Peyer's patch (tissue), 4 donors: Measurements from ENCODE around the gene AUP1. TPM values are rescaled to one million over a fixed set of nuclear protein-coding genes. Genes with fewer than 3 reads are reported as not detected.
A peak's percentile ranks its signal among the peaks of the same experiment; 100 is the strongest.

Experiments used
- DNase-seq, 3 donors: peaks; one replicate each; pipeline ENCODE4 v3.0.0-alpha.2; 2017 to 2019
- H3K27ac ChIP-seq, 4 donors: fragments of 200-600 bp; sonication (generic); one replicate each; pipeline ENCODE4 v1.5.1; 2016 to 2019
- H3K27me3 ChIP-seq, 2 donors: fragments of 200-600 bp; sonication (generic); one replicate each; pipeline ENCODE4 v1.5.1; 2019
- H3K36me3 ChIP-seq, 3 donors: fragments of 200-600 bp; sonication (generic); one replicate each; pipeline ENCODE4 v1.5.1; 2016 to 2019
- H3K4me1 ChIP-seq, 4 donors: fragments of 200-600 bp; sonication (generic); one replicate each; pipeline ENCODE4 v1.5.1; 2016 to 2019
- H3K4me3 ChIP-seq, 4 donors: fragments of 200-600 bp; sonication (generic); 1 replicate in 3 of 4; 2 replicates in 1 of 4; pipeline ENCODE4 v1.5.1; 2016 to 2019; ENCODE audit warnings: mild to moderate bottlenecking in 1 of 4
- H3K9me3 ChIP-seq, 4 donors: fragments of 200-600 bp; sonication (generic); one replicate each; pipeline ENCODE4 v1.5.1; 2016 to 2019; ENCODE audit warnings: mild to moderate bottlenecking in 1 of 4
- CTCF ChIP-seq, 6 experiments: fragments of 450-650 bp in 4 of 6; fragments of 200-600 bp in 2 of 6; sonication (generic) in 1 of 6; IDR thresholded peaks; one replicate each; pipeline ENCODE4 v1.5.1; 2017 to 2019; ENCODE audit warnings: antibody characterized with exemption in 6 of 6, mild to moderate bottlenecking in 3 of 6, moderate library complexity in 1 of 6
- POLR2A ChIP-seq, 2 donors: fragments of 450-650 bp; IDR thresholded peaks; one replicate each; pipeline ENCODE4 v1.5.1; 2017; ENCODE audit warnings: antibody characterized with exemption in 2 of 2, mild to moderate bottlenecking in 2 of 2, moderate library complexity in 2 of 2
- total RNA-seq, 4 donors: library from RNA; depleted of rRNA; stranded (reverse); fragments of >200 nt; gene quantifications; one replicate each; pipeline ENCODE4 v1.1.0, GENCODE V29; 2016

Gene AUP1
- total RNA-seq, 4 donors from 2014 or later: 183 to 233 (median 213) TPM

GRCh38 chr2:74525717-74526648, 3.5 kb downstream of the AUP1 start, which contains the start of gene DQX1:
Gene DQX1 (minus strand): TSS chr2:74526231. CDS start chr2:74525729, 502 bp downstream.
- H3K27ac ChIP-seq: peak within 1 kb of the TSS in 3 of 4 donors; percentile 55 to 69 (median 64)

GRCh38 chr2:74524955-74525716, 4.4 kb downstream of the AUP1 start:
- TF ChIP-seq CTCF (IDR thresholded peaks at IDR 0.05) (no peak), POLR2A (IDR thresholded peaks at IDR 0.05) (no peak)
- peak overlapping the region in 3 of 4 donors; percentile 55 to 69 (median 64) for H3K27ac ChIP-seq
- peaks cover 0 to 23% (median 0%) of the 10 kb centered on the region in 3 donors for H3K36me3 ChIP-seq
- peak overlapping the region in 3 of 4 donors; percentile 17 to 55 (median 43) for H3K4me3 ChIP-seq
- DNase-seq: no peak
- no peaks in the 10 kb centered on the region for H3K27me3 ChIP-seq
- H3K4me1 ChIP-seq: peaks cover 0 to 11% (median 8%) of the 10 kb centered on the region in 4 donors
- no peaks in the 10 kb centered on the region for H3K9me3 ChIP-seq

More at GRCh38 chr2:74525717-74526648, 3.5 kb downstream of the AUP1 start, which contains the start of gene DQX1:
- H3K9me3 ChIP-seq: no peaks in the 10 kb centered on the region
- DNase-seq: peak in 2 of 3 donors; percentile 35 to 82
- H3K27me3 ChIP-seq: no peaks in the 10 kb centered on the region
- TF ChIP-seq POLR2A (IDR thresholded peaks at IDR 0.05) (peak; percentile 68 to 88), CTCF (IDR thresholded peaks at IDR 0.05) (no peak)
- H3K4me3 ChIP-seq: peak within 1 kb of the TSS in 3 of 4 donors; percentile 17 to 55 (median 43)
- peaks cover 0 to 16% (median 9%) of the 10 kb centered on the region in 4 donors for H3K4me1 ChIP-seq
- H3K36me3 ChIP-seq: peaks cover 0 to 19% (median 0%) of the 10 kb centered on the region in 3 donors

DNA sequence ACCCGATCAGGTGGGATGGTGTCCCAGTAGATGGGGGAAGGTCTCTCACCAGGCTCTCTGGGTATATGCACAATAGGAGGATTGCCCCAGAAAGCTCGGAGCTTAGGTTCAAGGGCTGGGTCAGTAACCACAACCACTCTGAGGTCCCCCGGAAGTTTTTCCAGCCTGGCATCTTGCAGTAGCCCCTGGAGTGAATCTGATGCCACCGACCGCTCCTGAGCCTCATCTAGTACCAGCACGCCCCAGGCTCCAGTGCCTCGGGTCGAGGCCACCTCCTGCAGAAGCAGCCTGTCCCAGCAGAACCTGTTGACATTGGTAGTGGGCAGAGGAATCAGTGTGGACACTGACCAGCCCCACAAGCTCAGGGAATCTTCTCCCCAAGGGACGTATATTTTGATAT, 5.5 kb downstream of the AUP1 start:
- Histone ChIP-seq H3K4me1 (peaks cover 0 to 11% (median 8%) of the 10 kb centered on the region in 4 donors), H3K36me3 (peaks cover 0 to 23% (median 0%) of the 10 kb centered on the region in 3 donors), H3K4me3 (no peak overlapping the region), H3K27ac (no peak overlapping the region), H3K27me3 (no peaks in the 10 kb centered on the region), H3K9me3 (no peaks in the 10 kb centered on the region)
- no peak for DNase-seq
- TF ChIP-seq CTCF (IDR thresholded peaks at IDR 0.05) (no peak), POLR2A (IDR thresholded peaks at IDR 0.05) (no peak)

DNA sequence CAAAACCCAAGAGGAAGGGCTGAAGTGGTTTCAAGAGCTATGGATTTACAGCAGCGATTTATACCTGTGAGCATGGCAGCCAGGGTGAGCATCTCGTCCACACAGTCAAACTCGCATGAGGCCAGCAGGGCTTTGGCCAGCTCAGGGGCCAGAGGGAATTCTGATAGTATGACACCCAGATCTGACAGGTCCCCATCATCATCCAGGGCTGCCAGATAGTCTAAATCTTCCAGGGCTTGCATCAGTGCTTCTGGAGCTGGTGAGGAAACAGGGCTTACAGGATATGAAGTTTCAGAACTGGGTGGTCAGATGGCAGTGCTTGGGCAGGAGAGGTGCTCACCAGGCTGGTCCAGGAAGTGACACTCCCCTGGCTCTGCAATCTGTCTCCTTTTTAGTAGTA, 7.0 kb downstream of the AUP1 start:
- H3K9me3 ChIP-seq: no peaks in the 10 kb centered on the region
- H3K36me3 ChIP-seq: peaks cover 0 to 17% (median 0%) of the 10 kb centered on the region in 3 donors
- no peak for DNase-seq
- H3K27ac ChIP-seq: no peak overlapping the region
- H3K4me3 ChIP-seq: no peak overlapping the region
- TF ChIP-seq POLR2A (IDR thresholded peaks at IDR 0.05): no peak
- no peak for TF ChIP-seq CTCF (IDR thresholded peaks at IDR 0.05)
- H3K4me1 ChIP-seq: no peaks in the 10 kb centered on the region
- H3K27me3 ChIP-seq: no peaks in the 10 kb centered on the region

GRCh38 chr2:74516650-74517049, 12.9 kb downstream of the AUP1 start:
- no peak for TF ChIP-seq CTCF (IDR thresholded peaks at IDR 0.05)
- no peak for TF ChIP-seq POLR2A (IDR thresholded peaks at IDR 0.05)
- peaks cover 0 to 53% of the 10 kb centered on the region in 2 donors for H3K27me3 ChIP-seq
- H3K36me3 ChIP-seq: peaks cover 0 to 4% (median 0%) of the 10 kb centered on the region in 3 donors
- no peak overlapping the region for H3K27ac ChIP-seq
- H3K4me1 ChIP-seq: peaks cover 4 to 29% (median 22%) of the 10 kb centered on the region in 4 donors
- peaks cover 0 to 3% (median 0%) of the 10 kb centered on the region in 4 donors for H3K9me3 ChIP-seq
- H3K4me3 ChIP-seq: peak overlapping the region in 3 of 4 donors; percentile 36 to 50 (median 44)
- DNase-seq: no peak
